HL-60 (cell line): ENCODE results near the gene PACRG.

Experiments used
- POLR2AphosphoS5 ChIP-seq: IDR thresholded peaks from 2 replicates; pipeline ENCODE4 v1.6.1; 2012; ENCODE audit warnings: low read depth
- REST ChIP-seq: IDR thresholded peaks from 2 replicates; pipeline ENCODE4 v1.6.1; 2012; ENCODE audit warnings: low read depth; ENCODE audit not compliant: insufficient replicate concordance
- TF ChIP-seq, protein P1 (sequence below): IDR thresholded peaks from one replicate; pipeline ENCODE4 v1.5.1; 2011; ENCODE audit warnings: low read length, control low read depth, inconsistent platforms; ENCODE audit not compliant: insufficient read depth

GRCh38 chr6:162821102-162821501 is 93.3 kb downstream of the PACRG start:
- TF ChIP-seq POLR2AphosphoS5 (no peak), REST (no peak)
- TF ChIP-seq, protein P1, sequence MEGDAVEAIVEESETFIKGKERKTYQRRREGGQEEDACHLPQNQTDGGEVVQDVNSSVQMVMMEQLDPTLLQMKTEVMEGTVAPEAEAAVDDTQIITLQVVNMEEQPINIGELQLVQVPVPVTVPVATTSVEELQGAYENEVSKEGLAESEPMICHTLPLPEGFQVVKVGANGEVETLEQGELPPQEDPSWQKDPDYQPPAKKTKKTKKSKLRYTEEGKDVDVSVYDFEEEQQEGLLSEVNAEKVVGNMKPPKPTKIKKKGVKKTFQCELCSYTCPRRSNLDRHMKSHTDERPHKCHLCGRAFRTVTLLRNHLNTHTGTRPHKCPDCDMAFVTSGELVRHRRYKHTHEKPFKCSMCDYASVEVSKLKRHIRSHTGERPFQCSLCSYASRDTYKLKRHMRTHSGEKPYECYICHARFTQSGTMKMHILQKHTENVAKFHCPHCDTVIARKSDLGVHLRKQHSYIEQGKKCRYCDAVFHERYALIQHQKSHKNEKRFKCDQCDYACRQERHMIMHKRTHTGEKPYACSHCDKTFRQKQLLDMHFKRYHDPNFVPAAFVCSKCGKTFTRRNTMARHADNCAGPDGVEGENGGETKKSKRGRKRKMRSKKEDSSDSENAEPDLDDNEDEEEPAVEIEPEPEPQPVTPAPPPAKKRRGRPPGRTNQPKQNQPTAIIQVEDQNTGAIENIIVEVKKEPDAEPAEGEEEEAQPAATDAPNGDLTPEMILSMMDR: no peak
